Lower leg skin (tissue), 3 donors: ENCODE results near the gene PDZRN3.

Experiments used
- CTCF ChIP-seq, 3 donors: fragments of 450-650 bp; IDR thresholded peaks; one replicate each; pipeline ENCODE4 v1.5.1; 2016; ENCODE audit warnings: antibody characterized with exemption in 3 of 3, mild to moderate bottlenecking in 3 of 3, moderate library complexity in 2 of 3
- POLR2A ChIP-seq, 2 donors: fragments of 450-650 bp; IDR thresholded peaks; one replicate each; pipeline ENCODE4 v1.6.1; 2016 to 2017; ENCODE audit warnings: antibody characterized with exemption in 2 of 2, mild to moderate bottlenecking in 1 of 2, moderate library complexity in 1 of 2

DNA sequence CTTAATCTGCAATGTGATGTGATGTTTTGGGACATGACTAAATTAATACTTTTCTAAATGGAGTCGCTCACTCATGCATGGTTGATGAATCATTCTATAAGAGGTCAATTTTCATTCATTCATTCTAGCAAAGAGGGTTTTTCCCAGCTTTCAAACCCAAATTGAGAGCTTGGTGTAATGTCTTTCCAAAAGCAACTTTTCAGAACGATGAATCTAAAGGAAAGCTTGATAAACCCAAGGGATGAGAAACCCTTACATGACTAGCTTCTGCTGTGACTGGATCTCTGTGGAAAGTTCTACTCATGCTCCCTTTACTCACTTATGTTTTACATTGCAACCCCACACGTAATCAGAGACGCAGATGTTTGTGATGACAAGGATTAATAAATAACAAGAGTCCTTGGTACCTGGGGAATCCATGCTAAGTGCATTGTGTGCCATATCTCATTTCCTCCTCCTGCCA lies 47.7 kb downstream of the PDZRN3 start:
- TF ChIP-seq POLR2A (IDR thresholded peaks at IDR 0.05) (no peak), CTCF (IDR thresholded peaks at IDR 0.05) (no peak)
